ENCODE data around the gene KLHL29. TPM values are rescaled to one million over a fixed set of nuclear protein-coding genes. Genes with fewer than 3 reads are reported as not detected.

KLHL29 gene
- polyA plus RNA-seq, 1 donor from 2014 or later: 42.4 TPM

DNA sequence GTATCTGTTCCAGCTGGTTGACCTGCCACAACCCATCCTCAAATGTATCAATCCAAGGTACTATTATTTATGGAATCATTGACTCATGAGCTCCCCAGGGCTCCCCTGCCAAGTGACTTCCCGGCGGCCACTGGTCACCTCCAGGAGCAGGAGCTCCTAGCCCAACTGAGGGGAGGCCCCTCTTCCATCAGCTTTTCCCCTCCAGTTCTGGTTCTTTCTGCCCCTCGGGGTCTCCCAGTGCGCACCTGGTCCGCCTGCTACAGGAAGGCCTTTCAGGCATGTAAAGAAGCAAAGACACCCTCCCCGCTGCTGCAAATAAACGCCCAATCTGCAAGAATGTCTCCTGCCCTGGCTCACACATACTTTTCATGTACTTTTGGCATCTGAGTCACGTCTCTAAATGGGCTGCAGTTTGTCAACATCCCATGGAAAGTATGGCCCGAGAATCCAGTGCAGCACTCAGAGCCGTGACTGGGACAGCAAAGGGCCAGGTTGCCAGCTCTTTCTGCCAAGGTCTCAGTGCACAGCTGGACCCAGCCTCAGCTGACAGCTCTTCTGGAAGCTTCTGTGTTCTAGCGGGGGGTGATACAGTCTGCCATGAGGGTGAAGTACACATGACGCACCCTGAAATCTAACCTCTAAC, 41.4 kb downstream of the KLHL29 start:
- H3K27ac ChIP-seq (ENCODE audit: low read length): no peak overlapping the region
- no peak overlapping the region for H3K4me2 ChIP-seq (ENCODE audit: low read length)
- no peak for TF ChIP-seq MXI1 (conservative IDR thresholded peaks at IDR 0.05; ENCODE audit: poor library complexity, severe bottlenecking)
- TF ChIP-seq RAD21 (conservative IDR thresholded peaks at IDR 0.05): no peak
- no peak for TF ChIP-seq POLR2AphosphoS5 (IDR thresholded peaks at IDR 0.05)
- TF ChIP-seq SMC3 (conservative IDR thresholded peaks at IDR 0.05; ENCODE audit: poor library complexity): no peak
- TF ChIP-seq TAF1 (IDR thresholded peaks at IDR 0.05; ENCODE audit: low read depth): no peak
- TF ChIP-seq, protein P1, sequence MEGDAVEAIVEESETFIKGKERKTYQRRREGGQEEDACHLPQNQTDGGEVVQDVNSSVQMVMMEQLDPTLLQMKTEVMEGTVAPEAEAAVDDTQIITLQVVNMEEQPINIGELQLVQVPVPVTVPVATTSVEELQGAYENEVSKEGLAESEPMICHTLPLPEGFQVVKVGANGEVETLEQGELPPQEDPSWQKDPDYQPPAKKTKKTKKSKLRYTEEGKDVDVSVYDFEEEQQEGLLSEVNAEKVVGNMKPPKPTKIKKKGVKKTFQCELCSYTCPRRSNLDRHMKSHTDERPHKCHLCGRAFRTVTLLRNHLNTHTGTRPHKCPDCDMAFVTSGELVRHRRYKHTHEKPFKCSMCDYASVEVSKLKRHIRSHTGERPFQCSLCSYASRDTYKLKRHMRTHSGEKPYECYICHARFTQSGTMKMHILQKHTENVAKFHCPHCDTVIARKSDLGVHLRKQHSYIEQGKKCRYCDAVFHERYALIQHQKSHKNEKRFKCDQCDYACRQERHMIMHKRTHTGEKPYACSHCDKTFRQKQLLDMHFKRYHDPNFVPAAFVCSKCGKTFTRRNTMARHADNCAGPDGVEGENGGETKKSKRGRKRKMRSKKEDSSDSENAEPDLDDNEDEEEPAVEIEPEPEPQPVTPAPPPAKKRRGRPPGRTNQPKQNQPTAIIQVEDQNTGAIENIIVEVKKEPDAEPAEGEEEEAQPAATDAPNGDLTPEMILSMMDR (IDR thresholded peaks at IDR 0.05; ENCODE audit: poor library complexity, severe bottlenecking): no peak
- TF ChIP-seq, protein P2, sequence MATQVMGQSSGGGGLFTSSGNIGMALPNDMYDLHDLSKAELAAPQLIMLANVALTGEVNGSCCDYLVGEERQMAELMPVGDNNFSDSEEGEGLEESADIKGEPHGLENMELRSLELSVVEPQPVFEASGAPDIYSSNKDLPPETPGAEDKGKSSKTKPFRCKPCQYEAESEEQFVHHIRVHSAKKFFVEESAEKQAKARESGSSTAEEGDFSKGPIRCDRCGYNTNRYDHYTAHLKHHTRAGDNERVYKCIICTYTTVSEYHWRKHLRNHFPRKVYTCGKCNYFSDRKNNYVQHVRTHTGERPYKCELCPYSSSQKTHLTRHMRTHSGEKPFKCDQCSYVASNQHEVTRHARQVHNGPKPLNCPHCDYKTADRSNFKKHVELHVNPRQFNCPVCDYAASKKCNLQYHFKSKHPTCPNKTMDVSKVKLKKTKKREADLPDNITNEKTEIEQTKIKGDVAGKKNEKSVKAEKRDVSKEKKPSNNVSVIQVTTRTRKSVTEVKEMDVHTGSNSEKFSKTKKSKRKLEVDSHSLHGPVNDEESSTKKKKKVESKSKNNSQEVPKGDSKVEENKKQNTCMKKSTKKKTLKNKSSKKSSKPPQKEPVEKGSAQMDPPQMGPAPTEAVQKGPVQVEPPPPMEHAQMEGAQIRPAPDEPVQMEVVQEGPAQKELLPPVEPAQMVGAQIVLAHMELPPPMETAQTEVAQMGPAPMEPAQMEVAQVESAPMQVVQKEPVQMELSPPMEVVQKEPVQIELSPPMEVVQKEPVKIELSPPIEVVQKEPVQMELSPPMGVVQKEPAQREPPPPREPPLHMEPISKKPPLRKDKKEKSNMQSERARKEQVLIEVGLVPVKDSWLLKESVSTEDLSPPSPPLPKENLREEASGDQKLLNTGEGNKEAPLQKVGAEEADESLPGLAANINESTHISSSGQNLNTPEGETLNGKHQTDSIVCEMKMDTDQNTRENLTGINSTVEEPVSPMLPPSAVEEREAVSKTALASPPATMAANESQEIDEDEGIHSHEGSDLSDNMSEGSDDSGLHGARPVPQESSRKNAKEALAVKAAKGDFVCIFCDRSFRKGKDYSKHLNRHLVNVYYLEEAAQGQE (IDR thresholded peaks at IDR 0.05; ENCODE audit: borderline replicate concordance): no peak
- no peak for TF ChIP-seq EP300 (conservative IDR thresholded peaks at IDR 0.05; ENCODE audit: poor library complexity, severe bottlenecking)
- no peak for TF ChIP-seq EZH2 (IDR thresholded peaks at IDR 0.05; ENCODE audit: borderline replicate concordance, insufficient read depth, low read length, poor library complexity, severe bottlenecking)
- no peak overlapping the region for H3K4me3 ChIP-seq (ENCODE audit: low read length)
- H3F3A ChIP-seq (ENCODE audit: insufficient read depth, low read length, poor library complexity, severe bottlenecking): no peaks in the 10 kb centered on the region
- peaks cover 18% of the 10 kb centered on the region for H4K20me1 ChIP-seq (ENCODE audit: insufficient read depth)
- H3K79me2 ChIP-seq (replicated peaks; ENCODE audit: insufficient read depth, low read length): no peaks in the 10 kb centered on the region
- H3K9me3 ChIP-seq (ENCODE audit: low read length): no peaks in the 10 kb centered on the region
- no peaks in the 10 kb centered on the region for H3K36me3 ChIP-seq (ENCODE audit: insufficient read depth, low read length)
- no peaks in the 10 kb centered on the region for H3K27me3 ChIP-seq (ENCODE audit: insufficient read depth, low read depth, low read length)
- no peak overlapping the region for H2AFZ ChIP-seq (ENCODE audit: low read depth, low read length)
- no peak overlapping the region for H3K9ac ChIP-seq (ENCODE audit: low read length)
- H3K9me2 ChIP-seq (ENCODE audit: insufficient read depth, low read length): no peaks in the 10 kb centered on the region

DNA sequence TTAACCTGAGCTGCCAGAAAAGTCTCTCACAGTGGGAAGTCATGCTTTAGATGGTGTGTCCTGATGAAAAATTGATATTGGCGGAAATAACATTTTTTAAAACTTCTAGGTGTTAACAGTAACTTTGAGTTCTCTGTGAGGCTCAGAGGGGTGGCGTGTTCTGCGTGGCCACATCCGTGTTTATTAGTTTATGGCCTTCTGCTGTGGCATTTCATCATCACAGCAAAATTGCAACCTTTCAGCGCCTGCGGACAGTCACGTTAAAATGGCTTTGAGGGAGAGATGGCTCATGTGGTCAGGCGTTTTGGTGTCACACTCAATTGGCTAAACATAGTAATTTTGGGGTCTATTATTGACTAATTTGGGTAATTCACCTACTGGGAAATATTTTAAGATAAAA, 42.4 kb downstream of the KLHL29 start:
- Histone ChIP-seq H3K9me3 (ENCODE audit: low read length) (no peaks in the 10 kb centered on the region), H3K9ac (ENCODE audit: low read length) (no peak overlapping the region), H3K27ac (ENCODE audit: low read length) (no peak overlapping the region), H3K79me2 (replicated peaks; ENCODE audit: insufficient read depth, low read length) (peaks cover 6% of the 10 kb centered on the region), H2AFZ (ENCODE audit: low read depth, low read length) (no peak overlapping the region), H3K36me3 (ENCODE audit: insufficient read depth, low read length) (no peaks in the 10 kb centered on the region), H3F3A (ENCODE audit: insufficient read depth, low read length, poor library complexity, severe bottlenecking) (no peaks in the 10 kb centered on the region), H3K9me2 (ENCODE audit: insufficient read depth, low read length) (no peaks in the 10 kb centered on the region), H3K4me2 (ENCODE audit: low read length) (no peak overlapping the region), H3K4me3 (ENCODE audit: low read length) (no peak overlapping the region), H4K20me1 (ENCODE audit: insufficient read depth) (peaks cover 18% of the 10 kb centered on the region), H3K27me3 (ENCODE audit: insufficient read depth, low read depth, low read length) (no peaks in the 10 kb centered on the region)
- TF ChIP-seq EZH2 (IDR thresholded peaks at IDR 0.05; ENCODE audit: borderline replicate concordance, insufficient read depth, low read length, poor library complexity, severe bottlenecking) (no peak), MXI1 (conservative IDR thresholded peaks at IDR 0.05; ENCODE audit: poor library complexity, severe bottlenecking) (no peak), RAD21 (conservative IDR thresholded peaks at IDR 0.05) (no peak), TAF1 (IDR thresholded peaks at IDR 0.05; ENCODE audit: low read depth) (no peak), POLR2AphosphoS5 (IDR thresholded peaks at IDR 0.05) (no peak), SMC3 (conservative IDR thresholded peaks at IDR 0.05; ENCODE audit: poor library complexity) (no peak), EP300 (conservative IDR thresholded peaks at IDR 0.05; ENCODE audit: poor library complexity, severe bottlenecking) (no peak)
- TF ChIP-seq, protein P1 (IDR thresholded peaks at IDR 0.05; ENCODE audit: poor library complexity, severe bottlenecking): no peak
- TF ChIP-seq, protein P2 (IDR thresholded peaks at IDR 0.05; ENCODE audit: borderline replicate concordance): no peak
